Peyer's patch (tissue), 4 donors: Measurements from ENCODE around the gene RAP1B. TPM values are rescaled to one million over a fixed set of nuclear protein-coding genes. Genes with fewer than 3 reads are reported as not detected.
A peak's percentile ranks its signal among the peaks of the same experiment; 100 is the strongest.

ENCODE experiments used
- DNase-seq, 3 donors: peaks; one replicate each; pipeline ENCODE4 v3.0.0-alpha.2; 2017 to 2019
- H3K27ac ChIP-seq, 4 donors: fragments of 200-600 bp; sonication (generic); one replicate each; pipeline ENCODE4 v1.5.1; 2016 to 2019
- H3K27me3 ChIP-seq, 2 donors: fragments of 200-600 bp; sonication (generic); one replicate each; pipeline ENCODE4 v1.5.1; 2019
- H3K36me3 ChIP-seq, 3 donors: fragments of 200-600 bp; sonication (generic); one replicate each; pipeline ENCODE4 v1.5.1; 2016 to 2019
- H3K4me1 ChIP-seq, 4 donors: fragments of 200-600 bp; sonication (generic); one replicate each; pipeline ENCODE4 v1.5.1; 2016 to 2019
- H3K4me3 ChIP-seq, 4 donors: fragments of 200-600 bp; sonication (generic); 1 replicate in 3 of 4; 2 replicates in 1 of 4; pipeline ENCODE4 v1.5.1; 2016 to 2019; ENCODE audit warnings: mild to moderate bottlenecking in 1 of 4
- H3K9me3 ChIP-seq, 4 donors: fragments of 200-600 bp; sonication (generic); one replicate each; pipeline ENCODE4 v1.5.1; 2016 to 2019; ENCODE audit warnings: mild to moderate bottlenecking in 1 of 4
- POLR2A ChIP-seq, 2 donors: fragments of 450-650 bp; IDR thresholded peaks; one replicate each; pipeline ENCODE4 v1.5.1; 2017; ENCODE audit warnings: antibody characterized with exemption in 2 of 2, mild to moderate bottlenecking in 2 of 2, moderate library complexity in 2 of 2
- total RNA-seq, 4 donors: library from RNA; depleted of rRNA; stranded (reverse); fragments of >200 nt; gene quantifications; one replicate each; pipeline ENCODE4 v1.1.0, GENCODE V29; 2016
- TF ChIP-seq, protein P1 (sequence below), 6 experiments: fragments of 450-650 bp in 4 of 6; fragments of 200-600 bp in 2 of 6; sonication (generic) in 1 of 6; IDR thresholded peaks; one replicate each; pipeline ENCODE4 v1.5.1; 2017 to 2019; ENCODE audit warnings: antibody characterized with exemption in 6 of 6, mild to moderate bottlenecking in 3 of 6, moderate library complexity in 1 of 6

Gene RAP1B
- total RNA-seq, 4 donors from 2014 or later: 123 to 210 (median 140) TPM

- TF ChIP-seq POLR2A (IDR thresholded peaks at IDR 0.05): no peak
- TF ChIP-seq, protein P1, sequence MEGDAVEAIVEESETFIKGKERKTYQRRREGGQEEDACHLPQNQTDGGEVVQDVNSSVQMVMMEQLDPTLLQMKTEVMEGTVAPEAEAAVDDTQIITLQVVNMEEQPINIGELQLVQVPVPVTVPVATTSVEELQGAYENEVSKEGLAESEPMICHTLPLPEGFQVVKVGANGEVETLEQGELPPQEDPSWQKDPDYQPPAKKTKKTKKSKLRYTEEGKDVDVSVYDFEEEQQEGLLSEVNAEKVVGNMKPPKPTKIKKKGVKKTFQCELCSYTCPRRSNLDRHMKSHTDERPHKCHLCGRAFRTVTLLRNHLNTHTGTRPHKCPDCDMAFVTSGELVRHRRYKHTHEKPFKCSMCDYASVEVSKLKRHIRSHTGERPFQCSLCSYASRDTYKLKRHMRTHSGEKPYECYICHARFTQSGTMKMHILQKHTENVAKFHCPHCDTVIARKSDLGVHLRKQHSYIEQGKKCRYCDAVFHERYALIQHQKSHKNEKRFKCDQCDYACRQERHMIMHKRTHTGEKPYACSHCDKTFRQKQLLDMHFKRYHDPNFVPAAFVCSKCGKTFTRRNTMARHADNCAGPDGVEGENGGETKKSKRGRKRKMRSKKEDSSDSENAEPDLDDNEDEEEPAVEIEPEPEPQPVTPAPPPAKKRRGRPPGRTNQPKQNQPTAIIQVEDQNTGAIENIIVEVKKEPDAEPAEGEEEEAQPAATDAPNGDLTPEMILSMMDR (IDR thresholded peaks at IDR 0.05): no peak
- DNase-seq: no peak
- no peaks in the 10 kb centered on the region for H3K27me3 ChIP-seq
- no peaks in the 10 kb centered on the region for H3K4me1 ChIP-seq
- H3K9me3 ChIP-seq: peaks cover 0 to 1% (median 0%) of the 10 kb centered on the region in 4 donors
- H3K36me3 ChIP-seq: no peaks in the 10 kb centered on the region
- no peak overlapping the region for H3K4me3 ChIP-seq
- no peak overlapping the region for H3K27ac ChIP-seq
These were observed 15.5 kb upstream of the RAP1B start for GRCh38 chr12:68595241-68595640.

DNA sequence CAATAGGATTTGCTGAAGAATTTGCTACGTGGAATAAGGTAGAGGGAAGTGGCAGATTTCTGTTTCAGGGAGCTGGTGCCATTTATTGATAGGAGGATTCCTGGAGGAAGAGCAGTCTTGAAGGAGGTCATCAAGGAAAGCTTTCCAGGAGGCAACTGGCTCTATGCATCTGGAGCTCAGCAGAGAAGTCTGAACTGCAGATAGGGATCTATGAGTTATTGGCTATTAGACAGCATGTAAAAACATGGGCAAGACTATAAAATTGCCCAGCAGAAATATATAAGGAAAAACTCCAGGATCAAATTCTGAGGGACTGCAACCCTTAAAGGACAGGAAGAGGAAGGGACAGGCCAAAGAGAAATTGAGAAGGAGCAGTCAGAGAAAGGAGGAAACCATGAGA lies 8.9 kb upstream of the RAP1B start:
- H3K9me3 ChIP-seq: no peaks in the 10 kb centered on the region
- H3K36me3 ChIP-seq: no peaks in the 10 kb centered on the region
- no peaks in the 10 kb centered on the region for H3K27me3 ChIP-seq
- H3K27ac ChIP-seq: no peak overlapping the region
- no peaks in the 10 kb centered on the region for H3K4me1 ChIP-seq
- no peak overlapping the region for H3K4me3 ChIP-seq
- TF ChIP-seq, protein P1 (IDR thresholded peaks at IDR 0.05): no peak
- no peak for TF ChIP-seq POLR2A (IDR thresholded peaks at IDR 0.05)
- no peak for DNase-seq

DNA sequence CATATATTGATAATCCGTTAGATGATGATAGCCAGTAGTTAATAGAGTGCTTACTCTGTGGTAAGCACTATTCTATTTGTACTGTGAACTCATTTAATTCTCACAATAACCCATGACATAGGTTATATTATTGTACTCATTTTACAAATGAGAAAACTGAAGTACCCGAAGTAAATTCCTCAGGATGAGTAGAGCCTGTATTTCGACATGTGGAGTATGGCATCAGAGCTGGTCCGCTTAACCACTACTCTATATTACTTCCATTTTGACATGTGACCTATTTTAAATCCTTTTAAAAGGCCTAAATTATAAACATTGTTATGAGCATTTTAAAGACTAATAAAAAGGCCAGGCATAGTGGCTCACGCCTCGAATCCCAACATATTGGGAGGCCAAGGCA lies 8.0 kb upstream of the RAP1B start:
- H3K9me3 ChIP-seq: no peaks in the 10 kb centered on the region
- H3K27ac ChIP-seq: no peak overlapping the region
- H3K4me1 ChIP-seq: no peaks in the 10 kb centered on the region
- H3K27me3 ChIP-seq: no peaks in the 10 kb centered on the region
- DNase-seq: no peak
- TF ChIP-seq POLR2A (IDR thresholded peaks at IDR 0.05): no peak
- TF ChIP-seq, protein P1 (IDR thresholded peaks at IDR 0.05): no peak
- H3K36me3 ChIP-seq: no peaks in the 10 kb centered on the region
- H3K4me3 ChIP-seq: no peak overlapping the region

- Histone ChIP-seq H3K27ac (no peak overlapping the region), H3K36me3 (no peaks in the 10 kb centered on the region), H3K9me3 (no peaks in the 10 kb centered on the region), H3K27me3 (no peaks in the 10 kb centered on the region), H3K4me3 (no peak overlapping the region), H3K4me1 (peaks cover 0 to 8% (median 0%) of the 10 kb centered on the region in 4 donors)
- DNase-seq: no peak
- TF ChIP-seq, protein P1 (IDR thresholded peaks at IDR 0.05): no peak
- no peak for TF ChIP-seq POLR2A (IDR thresholded peaks at IDR 0.05)
These were observed 2.5 kb upstream of the RAP1B start for GRCh38 chr12:68608191-68608590.

- TF ChIP-seq POLR2A (IDR thresholded peaks at IDR 0.05): no peak
- TF ChIP-seq, protein P1 (IDR thresholded peaks at IDR 0.05): no peak
- Histone ChIP-seq H3K36me3 (no peaks in the 10 kb centered on the region), H3K4me1 (peaks cover 0 to 25% (median 7%) of the 10 kb centered on the region in 4 donors), H3K27ac (peak overlapping the region; percentile 96 to 100 (median 97)), H3K27me3 (no peaks in the 10 kb centered on the region), H3K9me3 (no peaks in the 10 kb centered on the region), H3K4me3 (peak overlapping the region; percentile 60 to 83 (median 78))
- DNase-seq: no peak
These were observed 715 bp upstream of the RAP1B start for GRCh38 chr12:68609998-68610369.
